Measurements from ENCODE around the gene BMP7.
A peak's percentile ranks its signal among the peaks of the same experiment; 100 is the strongest.
"Not testable (repeated sequence)": the region's sequence is repeated elsewhere in the genome, so short reads cannot be mapped to it uniquely, and the experiment has no call there.

Gene BMP7

GRCh38 chr20:57210911-57211280, 55.5 kb downstream of the BMP7 start:
- DNase-seq (ENCODE audit: low spot score), result no peak

- peak; percentile 29 for DNase-seq (ENCODE audit: low spot score)
Observed at GRCh38 chr20:57210054-57210910, 56.2 kb downstream of the BMP7 start.

DNA sequence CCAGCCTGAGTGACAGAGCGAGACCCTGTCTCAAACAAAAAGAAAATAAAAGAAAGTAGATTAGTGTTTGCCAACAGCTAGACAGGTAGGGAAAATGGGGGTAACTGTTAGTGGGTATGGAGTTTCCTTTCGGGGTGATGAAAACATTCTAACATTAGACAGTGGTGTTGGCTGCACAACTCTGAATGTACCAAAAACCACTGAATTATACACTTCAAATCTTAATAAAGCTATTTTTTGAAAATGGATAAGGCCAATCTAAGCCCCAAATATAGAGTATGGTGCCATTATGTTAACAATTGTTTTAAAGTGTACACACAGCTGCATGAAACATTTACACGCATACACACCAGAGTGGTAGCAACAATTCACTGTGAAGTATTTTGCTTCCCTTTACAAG, 57.0 kb downstream of the BMP7 start:
- DNase-seq (ENCODE audit: low spot score), result no peak

GRCh38 chr20:57208198-57208597, 58.2 kb downstream of the BMP7 start:
- DNase-seq (ENCODE audit: low spot score), result no peak

DNA sequence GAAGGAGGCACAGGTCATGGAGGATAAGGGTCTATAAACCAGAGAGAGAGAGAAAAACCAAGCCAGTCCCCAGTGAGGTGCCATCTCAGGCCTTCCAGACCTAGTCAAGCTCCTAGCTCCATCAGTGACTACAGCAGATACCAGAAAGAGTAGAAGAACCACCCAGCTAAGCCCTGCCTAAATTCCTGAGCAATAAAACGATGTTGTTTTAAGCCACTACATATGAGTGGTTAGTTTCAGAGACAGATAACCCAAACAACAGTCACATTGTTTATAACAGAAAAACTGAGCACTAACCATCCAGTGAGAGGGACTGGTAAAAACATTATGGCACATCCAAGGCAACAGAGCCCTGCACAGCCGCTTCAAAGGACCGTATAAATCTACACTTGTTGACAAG, 59.2 kb downstream of the BMP7 start:
- DNase-seq (ENCODE audit: low spot score), result no peak

GRCh38 chr20:57205606-57206219, 60.7 kb downstream of the BMP7 start:
- peak; percentile 55 for DNase-seq (ENCODE audit: low spot score)

GRCh38 chr20:57203986-57204385, 62.5 kb downstream of the BMP7 start:
- no peak for DNase-seq (ENCODE audit: low spot score)

GRCh38 chr20:57203204-57203603, 63.2 kb downstream of the BMP7 start:
- DNase-seq (ENCODE audit: low spot score), result no peak

- no peak for DNase-seq (ENCODE audit: low spot score)
Observed at GRCh38 chr20:57202309-57202708, 64.1 kb downstream of the BMP7 start.

GRCh38 chr20:57200882-57201695, 65.4 kb downstream of the BMP7 start:
- no peak for DNase-seq (ENCODE audit: low spot score)

DNA sequence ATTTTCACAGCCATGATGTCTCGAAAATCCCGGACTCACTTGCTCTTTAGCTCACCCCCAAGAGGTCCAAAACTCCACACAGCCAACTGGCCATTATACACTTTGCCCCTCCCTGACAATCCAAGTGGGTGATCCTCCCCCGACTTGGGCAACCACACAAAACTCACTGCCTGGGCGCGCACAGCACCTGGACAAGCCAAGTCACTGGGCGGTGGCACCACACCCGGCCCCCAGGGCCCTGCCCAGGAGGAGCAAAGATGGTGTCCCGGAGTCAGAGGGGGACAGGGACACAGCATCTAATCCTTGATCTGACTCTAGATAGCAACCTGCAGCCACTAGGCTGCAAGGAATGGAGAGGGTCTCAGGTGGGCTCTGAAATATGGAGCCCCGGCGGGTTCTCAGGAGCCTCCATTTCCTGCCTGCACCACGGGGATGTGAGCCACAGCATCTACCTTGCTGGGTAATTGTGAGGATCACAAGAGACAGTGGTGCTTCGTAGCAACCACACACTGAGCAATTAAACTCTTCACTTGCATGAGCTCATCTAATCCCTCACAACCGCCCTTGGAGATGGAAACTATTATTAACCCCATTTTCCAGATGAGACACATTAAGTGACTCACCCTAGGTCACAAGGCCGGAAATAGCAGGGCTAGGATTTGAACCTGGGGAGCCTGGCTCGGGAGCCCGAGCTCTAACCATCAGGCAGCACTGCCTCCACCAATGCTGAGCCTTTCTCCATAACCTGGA, 66.6 kb downstream of the BMP7 start:
- DNase-seq (ENCODE audit: low spot score), result no peak

DNA sequence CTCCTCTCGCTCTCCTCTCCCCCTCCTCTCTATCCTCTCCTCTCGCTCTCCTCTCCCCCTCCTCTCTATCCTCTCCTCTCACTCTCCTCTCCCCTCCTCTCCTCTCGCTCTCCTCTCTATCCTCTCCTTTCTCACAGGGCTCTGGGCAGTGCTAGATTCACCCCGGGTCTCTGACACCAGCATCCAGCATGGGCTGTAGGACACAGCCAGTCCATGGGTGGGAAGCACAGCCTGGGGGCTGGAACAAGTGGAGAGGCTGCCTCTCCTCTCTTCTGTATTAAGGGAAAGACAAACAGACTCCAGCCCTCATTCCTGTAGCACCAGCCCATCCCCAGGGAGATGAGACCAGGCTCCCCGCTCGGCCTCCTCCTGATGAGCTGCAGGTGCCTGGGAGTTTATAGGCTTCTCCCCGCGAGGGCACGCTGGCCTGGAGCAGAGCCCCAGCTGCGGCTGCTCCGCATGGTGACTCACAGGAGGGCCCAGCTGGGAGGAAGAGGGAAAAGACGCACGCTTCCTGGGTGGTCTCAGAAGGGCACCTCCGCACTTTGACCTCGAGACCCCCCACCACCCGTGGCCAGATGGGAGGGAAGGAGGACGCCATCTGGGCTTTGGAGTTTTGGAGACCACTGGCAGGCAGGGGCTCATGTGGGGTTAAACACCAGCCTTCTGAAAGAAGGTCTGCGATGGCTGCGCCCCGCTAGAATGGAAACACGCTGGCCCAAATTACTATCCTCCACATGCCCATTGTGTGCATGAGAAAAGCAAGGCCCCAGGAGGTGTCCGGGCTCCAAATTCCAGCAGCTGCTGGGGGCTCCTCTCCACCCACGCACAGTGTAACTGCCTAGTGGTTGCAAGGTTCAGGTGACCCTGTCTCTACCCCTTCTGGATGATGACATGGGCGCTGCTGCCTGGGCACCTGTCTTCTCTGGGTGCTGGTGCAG, 68.0 kb downstream of the BMP7 start:
- no peak for DNase-seq (ENCODE audit: low spot score)

DNA sequence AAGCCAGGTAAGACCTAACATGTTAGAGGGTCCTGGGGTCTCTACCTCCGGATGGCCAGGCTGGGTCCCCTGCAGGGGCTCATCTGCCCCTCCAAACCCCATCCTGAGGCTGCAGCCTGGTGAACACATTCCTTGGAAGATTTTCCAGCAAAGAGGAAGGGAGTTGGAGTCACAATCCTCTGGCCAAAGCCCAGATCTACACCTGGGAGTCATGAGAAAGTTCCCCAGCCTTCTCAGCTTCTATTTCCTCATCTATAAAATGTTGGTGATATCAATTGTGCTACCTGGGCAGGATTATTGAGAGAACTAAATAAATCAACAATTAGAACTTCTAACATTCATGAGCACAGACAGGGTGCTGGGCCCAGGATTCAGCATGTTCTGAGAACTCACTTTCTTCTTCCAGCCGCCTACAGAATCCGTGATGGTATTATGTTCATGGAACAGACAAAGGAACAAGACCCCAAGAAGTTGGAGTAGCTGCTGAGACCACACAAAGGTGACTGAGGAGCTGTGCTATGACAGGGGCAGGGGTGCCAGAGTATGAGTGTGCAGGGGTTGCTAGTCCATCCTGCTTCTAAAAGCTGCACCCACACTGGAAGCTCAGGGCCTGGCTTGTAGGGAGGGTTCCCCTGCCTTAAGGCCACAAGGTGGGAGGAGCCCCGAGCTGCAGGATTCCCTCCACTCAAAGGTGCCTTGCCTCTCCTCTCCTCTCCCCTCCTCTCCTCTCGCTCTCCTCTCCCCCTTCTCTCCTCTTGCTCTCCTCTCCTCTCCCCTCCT, 68.9 kb downstream of the BMP7 start:
- DNase-seq (ENCODE audit: low spot score), result no peak

GRCh38 chr20:57195469-57196100, 70.9 kb downstream of the BMP7 start:
- no peak for DNase-seq (ENCODE audit: low spot score)

- DNase-seq (ENCODE audit: low spot score), result no peak
Observed at GRCh38 chr20:57195023-57195422, 71.4 kb downstream of the BMP7 start.

GRCh38 chr20:57194154-57194553, 72.3 kb downstream of the BMP7 start:
- no peak for DNase-seq (ENCODE audit: low spot score)

GRCh38 chr20:57193094-57193493, 73.3 kb downstream of the BMP7 start:
- DNase-seq (ENCODE audit: low spot score), result no peak

GRCh38 chr20:57192311-57192710, 74.1 kb downstream of the BMP7 start:
- DNase-seq (ENCODE audit: low spot score), result no peak

DNA sequence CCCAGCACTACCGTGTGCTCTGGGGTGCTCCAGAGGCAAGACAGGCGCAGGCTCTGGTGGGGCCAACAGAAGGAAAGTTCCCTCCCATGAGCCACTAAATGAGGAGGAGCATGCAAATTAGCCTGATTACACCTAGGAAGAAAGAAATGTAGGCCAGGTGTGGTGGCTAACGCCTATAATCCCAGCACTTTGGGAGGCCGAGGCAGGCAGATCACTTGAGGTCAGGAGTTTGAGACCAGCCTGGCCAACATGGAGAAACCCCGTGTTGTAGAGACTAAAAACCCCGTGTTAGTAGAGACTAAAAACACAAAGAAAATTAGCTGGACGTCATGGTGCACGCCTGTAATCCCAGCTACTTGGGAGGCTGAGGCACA, 75.2 kb downstream of the BMP7 start:
- not testable (repeated sequence) for DNase-seq (ENCODE audit: low spot score)

Data from kidney tubule cell (primary cell).